Gastroesophageal sphincter (tissue), 3 donors: ENCODE data around the gene IGFBP2.

Experiments used
- CTCF ChIP-seq, 4 experiments: fragments of 200-600 bp in 2 of 4; fragments of 450-650 bp in 2 of 4; sonication (generic) in 1 of 4; IDR thresholded peaks; one replicate each; pipeline ENCODE4 v1.5.1; 2017 to 2019; ENCODE audit warnings: antibody characterized with exemption in 4 of 4, mild to moderate bottlenecking in 2 of 4, moderate library complexity in 2 of 4
- EP300 ChIP-seq: sonication (generic); formaldehyde crosslinking; IDR thresholded peaks from one replicate; pipeline ENCODE4 v1.6.1; 2017; ENCODE audit warnings: antibody characterized with exemption, mild to moderate bottlenecking
- POLR2A ChIP-seq, 2 donors: fragments of 450-650 bp; IDR thresholded peaks; one replicate each; pipeline ENCODE4 v1.6.1; 2017; ENCODE audit warnings: antibody characterized with exemption in 2 of 2, mild to moderate bottlenecking in 2 of 2, moderate library complexity in 1 of 2
- POLR2AphosphoS5 ChIP-seq: sonication (generic); formaldehyde crosslinking; IDR thresholded peaks from one replicate; pipeline ENCODE4 v1.6.1; 2017; ENCODE audit warnings: antibody characterized with exemption

DNA sequence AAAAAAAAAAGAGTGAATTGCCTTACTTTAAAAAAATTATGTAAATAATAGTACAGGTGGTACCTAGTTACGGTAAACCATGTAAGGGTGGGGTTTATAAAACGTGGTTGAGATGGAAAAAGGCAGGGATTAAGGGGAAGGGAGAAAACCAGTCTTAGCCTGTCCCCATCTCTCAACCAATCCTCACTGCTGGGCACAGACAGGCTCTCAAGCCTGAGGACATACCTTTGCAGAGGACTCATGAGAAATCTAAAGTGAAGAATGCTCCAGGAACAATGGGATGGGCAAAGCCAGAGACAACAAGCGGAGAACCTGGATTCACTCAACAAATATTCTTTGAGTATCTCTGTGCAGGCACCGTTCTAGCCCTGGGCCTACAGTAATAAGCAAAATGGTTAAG is 3.4 kb upstream of the IGFBP2 start:
- TF ChIP-seq CTCF (IDR thresholded peaks at IDR 0.05), result no peak
- no peak for TF ChIP-seq EP300
- TF ChIP-seq POLR2AphosphoS5, result no peak
- no peak for TF ChIP-seq POLR2A (IDR thresholded peaks at IDR 0.05)
